GM12874 (cell line): Measurements from ENCODE around the gene TRMT10B.

Experiments
- CTCF ChIP-seq: IDR thresholded peaks from 2 replicates; pipeline ENCODE4 v1.5.1; 2011; ENCODE audit warnings: low read depth, mild to moderate bottlenecking, control low read depth, low read length, moderate library complexity; ENCODE audit not compliant: insufficient read depth

The TRMT10B gene

GRCh38 chr9:37752642-37753488 lies 740 bp upstream of the TRMT10B start:
- TF ChIP-seq CTCF = no peak

GRCh38 chr9:37758747-37759146 lies 5.1 kb downstream of the TRMT10B start:
- TF ChIP-seq CTCF = no peak

- no peak for TF ChIP-seq CTCF
Measured at GRCh38 chr9:37760416-37761161, 7.0 kb downstream of the TRMT10B start.

- no peak for TF ChIP-seq CTCF
Measured at GRCh38 chr9:37761511-37761910, 7.9 kb downstream of the TRMT10B start.

GRCh38 chr9:37769306-37769705 lies 15.7 kb downstream of the TRMT10B start:
- TF ChIP-seq CTCF = no peak

- TF ChIP-seq CTCF = no peak
Measured at GRCh38 chr9:37769995-37770394, 16.4 kb downstream of the TRMT10B start.

- TF ChIP-seq CTCF = no peak
Measured at GRCh38 chr9:37775216-37775919, 21.8 kb downstream of the TRMT10B start.
